ENCODE measurements around the gene APOB.

- TF ChIP-seq CTCF (IDR thresholded peaks at IDR 0.05; ENCODE audit: low read depth, low read length, poor library complexity, severe bottlenecking) (no peak), EZH2phosphoT487 (IDR thresholded peaks at IDR 0.05; ENCODE audit: borderline replicate concordance, low read length) (no peak)
Observed at GRCh38 chr2:20983844-20984243, 60.0 kb downstream of the APOB start.

Measured in DOHH2 (cell line).